KOPT-K1 (cell line): ENCODE measurements around the gene KIAA1614.
"Not testable (repeated sequence)": the region's sequence is repeated elsewhere in the genome, so short reads cannot be mapped to it uniquely, and the experiment has no call there.

Experiments
- H3K27ac ChIP-seq: fragments of 200-600 bp; sonication (generic); 2 replicates; pipeline ENCODE4 v1.5.1; 2016; ENCODE audit warnings: antibody characterized with exemption, mild to moderate bottlenecking, low read depth, low read length; ENCODE audit not compliant: poor library complexity, severe bottlenecking
- H3K36me3 ChIP-seq: fragments of 200-600 bp; sonication (generic); 2 replicates; pipeline ENCODE4 v1.5.1; 2017; ENCODE audit warnings: antibody characterized with exemption, mild to moderate bottlenecking, low read length, moderate library complexity; ENCODE audit not compliant: insufficient read depth
- H3K9me3 ChIP-seq: fragments of 200-600 bp; sonication (generic); 2 replicates; pipeline ENCODE4 v1.5.1; 2017; ENCODE audit warnings: antibody characterized with exemption, low read length, mild to moderate bottlenecking; ENCODE audit not compliant: insufficient read depth, poor library complexity, severe bottlenecking

Gene KIAA1614

DNA sequence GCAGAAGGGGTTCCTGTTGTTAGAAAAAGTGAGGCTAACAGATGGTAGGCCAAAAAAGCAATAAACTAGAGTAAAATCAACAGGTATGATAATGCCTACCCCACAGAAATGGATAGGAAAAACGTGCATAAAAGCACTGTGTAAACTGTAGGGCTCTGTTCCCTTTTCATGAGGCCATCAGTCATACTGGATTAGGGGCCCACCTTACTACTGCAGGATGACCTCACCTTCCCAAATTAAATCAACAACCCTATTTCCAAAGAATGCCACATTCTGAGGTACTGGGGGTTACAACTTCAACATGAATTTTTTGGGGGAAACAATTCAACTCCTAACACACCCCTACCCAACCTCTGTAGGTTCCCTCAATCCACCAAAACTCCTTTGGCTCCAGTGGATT is 54.9 kb downstream of the KIAA1614 start:
- H3K9me3 ChIP-seq, result no peaks in the 10 kb centered on the region
- H3K36me3 ChIP-seq, result peaks cover 89% of the 10 kb centered on the region
- no peak overlapping the region for H3K27ac ChIP-seq

DNA sequence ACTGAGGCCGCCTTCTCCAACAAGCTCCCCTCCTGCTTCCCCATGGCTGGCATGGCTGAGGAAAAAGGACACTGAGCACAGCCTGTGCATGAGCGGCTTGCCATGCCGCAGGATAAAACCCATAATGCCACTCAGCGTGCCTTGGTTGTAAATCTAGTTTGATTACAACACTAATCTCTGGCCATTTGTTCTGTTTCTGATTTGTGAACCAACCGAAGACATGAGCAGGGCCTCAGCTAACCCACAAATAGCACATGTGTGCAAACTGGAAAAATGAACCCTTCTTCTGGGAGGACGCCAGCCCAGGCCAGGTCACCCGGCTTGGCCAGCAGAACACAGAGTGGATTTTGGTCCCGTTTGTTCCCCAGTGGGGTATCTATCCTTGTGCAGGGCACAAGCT is 56.1 kb downstream of the KIAA1614 start:
- peaks cover 95% of the 10 kb centered on the region for H3K36me3 ChIP-seq
- H3K9me3 ChIP-seq, result not testable (repeated sequence)

DNA sequence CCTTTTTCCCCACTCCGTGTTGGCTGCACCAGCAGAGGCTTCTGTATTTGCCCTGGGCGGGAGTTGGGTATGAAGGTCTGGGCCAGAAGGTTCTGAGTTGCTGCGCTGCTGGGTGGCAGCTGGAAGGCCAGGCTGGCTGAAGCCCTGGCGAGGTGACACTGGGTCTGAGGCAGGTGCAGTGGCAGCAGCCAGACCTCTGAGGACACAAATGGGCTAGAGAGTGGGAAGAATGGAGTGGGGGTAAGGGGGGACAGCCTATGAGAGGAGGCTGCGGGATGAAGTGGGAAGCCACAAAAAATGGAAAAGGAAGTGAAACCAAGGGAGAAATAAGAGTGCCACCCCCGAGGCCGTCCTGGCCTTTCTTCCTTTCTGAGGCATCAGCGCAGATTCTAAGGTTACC is 56.7 kb downstream of the KIAA1614 start:
- no peaks in the 10 kb centered on the region for H3K9me3 ChIP-seq
- peaks cover 95% of the 10 kb centered on the region for H3K36me3 ChIP-seq
- no peak overlapping the region for H3K27ac ChIP-seq

More for the DNA sequence above, 56.1 kb downstream of the KIAA1614 start:
- H3K27ac ChIP-seq, result not testable (repeated sequence)

GRCh38 chr1:180970333-180971079 is 57.8 kb downstream of the KIAA1614 start:
- Histone ChIP-seq H3K27ac (no peak overlapping the region), H3K36me3 (peaks cover 96% of the 10 kb centered on the region), H3K9me3 (no peaks in the 10 kb centered on the region)

- H3K36me3 ChIP-seq, result peaks cover 96% of the 10 kb centered on the region
Observed at GRCh38 chr1:180971273-180971997, 58.7 kb downstream of the KIAA1614 start.

DNA sequence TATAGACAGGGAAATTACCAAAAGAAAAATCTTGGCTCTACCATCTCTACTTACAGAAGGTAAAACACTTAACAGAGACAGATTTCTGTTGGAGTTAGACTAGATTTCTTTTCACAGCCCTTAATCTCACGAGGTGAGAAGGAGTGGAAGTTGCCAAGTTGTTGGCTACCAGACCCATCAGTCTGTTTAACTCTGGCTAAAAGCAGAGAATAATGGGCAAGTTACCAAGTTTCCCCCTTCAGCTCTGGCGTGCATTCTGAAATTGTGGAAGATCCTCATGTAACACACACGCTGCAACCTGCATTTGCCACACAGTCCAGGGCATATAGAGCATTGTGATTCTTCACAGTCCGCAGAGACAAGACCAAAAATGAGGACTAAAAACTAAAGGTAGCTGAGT is 60.7 kb downstream of the KIAA1614 start:
- peaks cover 97% of the 10 kb centered on the region for H3K36me3 ChIP-seq
- H3K9me3 ChIP-seq, result no peaks in the 10 kb centered on the region
- H3K27ac ChIP-seq, result no peak overlapping the region

More at GRCh38 chr1:180971273-180971997, 58.7 kb downstream of the KIAA1614 start:
- Histone ChIP-seq H3K9me3 (no peaks in the 10 kb centered on the region), H3K27ac (no peak overlapping the region)

- no peak overlapping the region for H3K27ac ChIP-seq
- peaks cover 98% of the 10 kb centered on the region for H3K36me3 ChIP-seq
- H3K9me3 ChIP-seq, result no peaks in the 10 kb centered on the region
Observed at GRCh38 chr1:180974236-180974635, 61.5 kb downstream of the KIAA1614 start.

DNA sequence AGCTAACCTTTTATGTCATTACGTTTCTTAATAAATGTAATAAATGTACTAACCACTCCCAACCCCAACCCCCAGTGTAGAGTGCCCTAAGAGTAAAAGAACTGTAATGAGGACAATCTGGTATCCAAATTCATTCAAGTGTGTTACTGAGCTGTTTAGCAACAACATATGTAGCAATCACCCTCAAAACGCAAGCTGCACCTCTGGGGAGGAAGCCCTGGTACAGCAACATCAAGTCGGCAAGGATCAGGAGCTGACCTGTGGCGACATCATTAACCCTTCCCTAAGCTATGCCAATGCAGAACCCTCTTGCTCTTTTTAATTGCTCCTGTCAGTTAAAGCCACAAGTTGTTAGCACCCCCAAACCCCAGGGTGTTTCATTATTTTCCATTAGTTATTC is 62.9 kb downstream of the KIAA1614 start:
- Histone ChIP-seq H3K9me3 (no peaks in the 10 kb centered on the region), H3K27ac (no peak overlapping the region), H3K36me3 (peaks cover 98% of the 10 kb centered on the region)

- Histone ChIP-seq H3K36me3 (peaks cover 97% of the 10 kb centered on the region), H3K27ac (peak overlapping the region; percentile 15)
Observed at GRCh38 chr1:180976191-180976590, 63.5 kb downstream of the KIAA1614 start.

GRCh38 chr1:180976732-180977357 is 64.1 kb downstream of the KIAA1614 start:
- H3K27ac ChIP-seq, result no peak overlapping the region
- peaks cover 90% of the 10 kb centered on the region for H3K36me3 ChIP-seq
- H3K9me3 ChIP-seq, result no peaks in the 10 kb centered on the region

More at GRCh38 chr1:180976191-180976590, 63.5 kb downstream of the KIAA1614 start:
- H3K9me3 ChIP-seq, result no peaks in the 10 kb centered on the region

DNA sequence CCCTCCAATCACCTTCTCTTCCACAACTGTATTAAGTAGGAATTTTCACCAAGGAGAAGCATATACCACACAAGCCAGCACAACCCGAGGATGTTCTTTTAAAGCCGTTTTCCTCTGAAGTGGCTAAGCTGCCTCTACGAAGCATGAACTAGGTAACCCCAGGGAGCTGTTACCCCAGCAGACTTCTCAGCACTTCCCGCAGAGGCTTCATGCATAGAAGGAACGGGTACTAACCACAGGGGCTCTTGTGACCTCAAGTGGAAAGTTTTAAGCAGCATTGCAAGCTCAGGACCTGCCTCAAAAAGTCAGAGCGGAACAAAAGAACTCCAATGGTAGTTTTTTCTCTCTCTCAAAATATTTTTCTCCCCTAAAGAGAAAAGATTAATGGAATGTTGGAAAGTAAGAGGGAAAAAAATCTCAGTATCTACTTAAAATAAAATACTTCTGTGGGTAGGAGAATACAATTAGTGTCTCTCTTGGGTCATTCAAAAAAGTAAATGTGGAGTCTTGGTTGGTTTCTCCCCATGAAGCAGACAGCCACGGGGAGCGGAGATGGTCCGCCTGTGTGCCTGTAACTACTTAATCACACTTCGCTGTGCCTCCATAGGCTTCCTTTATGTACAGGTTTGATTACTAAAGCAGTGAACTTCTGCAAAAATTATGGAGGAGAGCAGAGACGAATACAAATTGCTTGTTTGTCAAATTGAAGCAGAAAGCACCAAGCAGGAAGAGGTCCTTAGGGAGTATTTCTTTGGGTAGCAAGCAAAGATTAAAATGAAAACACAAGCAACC is 69.1 kb downstream of the KIAA1614 start:
- Histone ChIP-seq H3K9me3 (no peaks in the 10 kb centered on the region), H3K27ac (peak overlapping the region; percentile 98), H3K36me3 (peaks cover 84% of the 10 kb centered on the region)

- H3K27ac ChIP-seq, result peak overlapping the region; percentile 98
- peaks cover 84% of the 10 kb centered on the region for H3K36me3 ChIP-seq
- no peaks in the 10 kb centered on the region for H3K9me3 ChIP-seq
Observed at GRCh38 chr1:180982422-180982821, 69.7 kb downstream of the KIAA1614 start.

- Histone ChIP-seq H3K36me3 (peaks cover 98% of the 10 kb centered on the region), H3K27ac (no peak overlapping the region), H3K9me3 (no peaks in the 10 kb centered on the region)
Observed at GRCh38 chr1:180988253-180988752, 75.6 kb downstream of the KIAA1614 start.

DNA sequence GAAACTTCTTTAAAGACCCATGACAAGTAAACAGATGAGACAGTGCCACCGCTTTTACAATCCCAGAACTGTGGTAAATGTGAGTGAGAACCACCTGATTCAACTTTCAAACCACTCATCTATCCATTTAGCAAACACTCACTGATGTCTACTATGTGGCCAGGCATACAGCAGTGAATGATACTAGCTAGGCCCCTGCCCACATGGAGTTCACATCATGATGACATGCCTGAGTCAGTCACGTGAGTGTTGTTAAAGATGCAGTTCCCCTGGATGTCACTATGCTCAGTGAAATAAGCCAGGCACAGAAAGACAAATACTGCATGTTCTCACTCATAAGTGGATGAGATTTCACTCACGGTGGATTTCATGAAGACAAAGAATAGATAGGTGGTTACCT is 81.6 kb downstream of the KIAA1614 start:
- H3K27ac ChIP-seq, result no peak overlapping the region
- no peaks in the 10 kb centered on the region for H3K9me3 ChIP-seq
- peaks cover 91% of the 10 kb centered on the region for H3K36me3 ChIP-seq
